ENCODE measurements around the gene TRAK1. TPM values are rescaled to one million over a fixed set of nuclear protein-coding genes. Genes with fewer than 3 reads are reported as not detected.

Gene TRAK1
- total RNA-seq, 1 experiment from 2014 or later: 41.0 TPM

DNA sequence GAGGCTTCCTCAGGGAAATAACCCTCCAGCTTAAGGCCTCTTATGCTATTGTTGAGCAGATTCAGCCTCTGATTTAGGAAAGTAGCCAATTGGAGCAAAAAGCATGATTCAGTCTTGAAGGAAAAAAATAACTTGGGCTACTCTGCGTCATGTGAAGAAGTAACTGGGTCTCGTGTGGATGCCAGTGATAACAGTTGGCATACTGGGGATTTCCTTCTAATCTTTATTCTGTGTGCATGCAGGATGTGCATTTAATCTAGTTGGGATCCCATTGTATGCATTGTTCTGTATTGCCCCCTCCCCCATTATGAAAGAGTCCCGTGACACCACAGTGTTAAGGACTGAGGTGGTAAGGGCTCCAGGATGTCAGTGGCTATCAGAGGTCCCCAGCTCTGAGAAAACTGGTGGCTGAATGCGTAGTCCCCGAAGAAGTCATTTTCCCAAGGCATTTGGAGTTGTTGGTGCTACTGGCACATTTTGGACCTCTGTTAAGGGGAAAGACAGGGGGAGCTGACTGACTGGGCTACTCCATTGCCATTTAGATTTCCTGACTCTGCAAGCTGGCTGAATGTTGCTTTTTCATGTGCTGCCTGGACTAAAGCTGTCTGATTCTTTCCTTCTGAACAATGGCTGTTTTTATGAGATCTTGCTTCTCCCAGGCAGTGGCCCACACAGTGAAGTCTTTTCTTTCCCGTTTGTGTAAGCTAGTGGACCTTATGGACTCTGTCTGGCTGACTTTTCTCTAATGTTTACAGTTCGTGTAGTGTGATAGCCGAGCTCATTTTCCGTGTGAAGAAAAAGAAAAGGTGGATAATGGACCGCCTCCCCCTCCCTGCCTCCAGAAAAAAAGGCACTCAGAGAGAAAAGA, 38.4 kb upstream of the TRAK1 start:
- Mint-ChIP-seq H3K4me3 (peak overlapping the region; percentile 11; the same call in 1 of the 2 replicates), H3K27ac (peak overlapping the region; percentile 88), H3K36me3 (no peaks in the 10 kb centered on the region), H3K27me3 (ENCODE audit: low read depth) (no peaks in the 10 kb centered on the region), H3K9me3 (no peaks in the 10 kb centered on the region), H3K4me1 (peaks cover 58% of the 10 kb centered on the region)
- CTCF ChIA-PET: interaction anchor here (0.6 to 1.5 kb wide), 5 partner anchors 9 to 55 kb away, joined by 3 to 8 read pairs (median 6); no protein-coding TSS in a partner anchor
- TF ChIP-seq ZNF425 (CRISPR knock-in tag; conservative IDR thresholded peaks at IDR 0.05) (no peak), ZNF263 (CRISPR knock-in tag; IDR thresholded peaks at IDR 0.05; ENCODE audit: low read depth) (no peak), E2F5 (CRISPR knock-in tag; IDR thresholded peaks at IDR 0.05) (no peak), IRF2 (CRISPR knock-in tag; IDR thresholded peaks at IDR 0.05; ENCODE audit: borderline replicate concordance, low read depth) (no peak), GABPB1 (CRISPR knock-in tag; IDR thresholded peaks at IDR 0.05) (0 out of 2 replicates have a peak, but pooled peaks have one; percentile 14), ATF3 (CRISPR knock-in tag; conservative IDR thresholded peaks at IDR 0.05) (no peak)
- ATAC-seq (no peak; the same call in 1 of the 2 replicates), DNase-seq (ENCODE audit: low spot score) (no peak)
- POLR2A ChIA-PET: interaction anchor here (1.5 kb wide), 1 partner anchor 10 kb away, joined by 6 read pairs; no protein-coding TSS in a partner anchor

- H3K27ac Mint-ChIP-seq: peak overlapping the region; percentile 43
- CTCF ChIA-PET: interaction anchor here (0.6 to 1.5 kb wide), 5 partner anchors 9 to 56 kb away, joined by 3 to 8 read pairs (median 6); no protein-coding TSS in a partner anchor
- H3K27me3 Mint-ChIP-seq (ENCODE audit: low read depth): no peaks in the 10 kb centered on the region
- no peak overlapping the region for H3K4me3 Mint-ChIP-seq
- TF ChIP-seq ZSCAN18 (CRISPR knock-in tag; IDR thresholded peaks at IDR 0.05) (no peak), MLX (CRISPR knock-in tag; IDR thresholded peaks at IDR 0.05) (no peak), ZNF263 (CRISPR knock-in tag; IDR thresholded peaks at IDR 0.05; ENCODE audit: low read depth) (no peak), PRDM15 (CRISPR knock-in tag; IDR thresholded peaks at IDR 0.05) (no peak), SMAD3 (CRISPR knock-in tag; IDR thresholded peaks at IDR 0.05; ENCODE audit: borderline replicate concordance) (no peak), MAX (CRISPR knock-in tag; IDR thresholded peaks at IDR 0.05) (no peak), RELA (CRISPR knock-in tag; IDR thresholded peaks at IDR 0.05; ENCODE audit: borderline replicate concordance) (no peak)
- POLR2A ChIA-PET: interaction anchor here (1.5 kb wide), 1 partner anchor 11 kb away, joined by 6 read pairs; no protein-coding TSS in a partner anchor
- peaks cover 60% of the 10 kb centered on the region for H3K4me1 Mint-ChIP-seq
- DNase-seq (ENCODE audit: low spot score): no peak
- no peaks in the 10 kb centered on the region for H3K36me3 Mint-ChIP-seq
- no peaks in the 10 kb centered on the region for H3K9me3 Mint-ChIP-seq
- no peak for ATAC-seq
Observed at GRCh38 chr3:42053476-42053875, 37.7 kb upstream of the TRAK1 start.
